Activated naive CD8-positive, alpha-beta T cell treated with anti-CD3 and anti-CD28 coated beads, Interleukin-2, amount 10 ng/mL, durations not matched to agents 7 days and 5 days (primary cell): ENCODE measurements around the gene HBZ. TPM values are rescaled to one million over a fixed set of nuclear protein-coding genes. Genes with fewer than 3 reads are reported as not detected.

Experiments
- total RNA-seq, 2 experiments: library from RNA; stranded (reverse); gene quantifications; one replicate each; pipeline ENCODE4 v1.2.3, GENCODE V29; 2021

Gene HBZ
- total RNA-seq, 2 experiments from 2014 or later, result not detected

Other genes starting within 250 kb of the HBZ start
- 10 to 100 TPM; 29.2 to 30.1 TPM for gene POLR3K, start 99.0 kb upstream of the HBZ start, total RNA-seq
- 10 to 100 TPM; 52.8 to 59.1 TPM for gene SNRNP25, start 98.8 kb upstream of the HBZ start, total RNA-seq
- gene RHBDF1, start 80.0 kb upstream of the HBZ start, total RNA-seq, result under 1 TPM in 1 of 2 experiments, not detected in 1; 0.33 TPM
- 10 to 100 TPM; 45.8 to 48.1 TPM for gene MPG, start 74.4 kb upstream of the HBZ start, total RNA-seq
- gene NPRL3, start 14.0 kb upstream of the HBZ start, total RNA-seq, result 10 to 100 TPM; 27.4 to 31.6 TPM
- gene HBM, start 13.3 kb downstream of the HBZ start, total RNA-seq, result not detected
- not detected for gene HBA2, start 20.2 kb downstream of the HBZ start, total RNA-seq
- gene HBA1, start 24.0 kb downstream of the HBZ start, total RNA-seq, result not detected
- not detected for gene HBQ1, start 27.8 kb downstream of the HBZ start, total RNA-seq
- gene LUC7L, start 76.8 kb downstream of the HBZ start, total RNA-seq, result 10 to 100 TPM; 83.8 to 86.2 TPM
- gene FAM234A, start 82.2 kb downstream of the HBZ start, total RNA-seq, result 10 to 100 TPM; 21.0 to 21.1 TPM
- not detected for gene RGS11, start 123.3 kb downstream of the HBZ start, total RNA-seq
- not detected for gene ARHGDIG, start 127.9 kb downstream of the HBZ start, total RNA-seq
- gene PDIA2, start 130.5 kb downstream of the HBZ start, total RNA-seq, result under 1 TPM in 1 of 2 experiments, not detected in 1; 0.31 TPM
- gene AXIN1, start 200.1 kb downstream of the HBZ start, total RNA-seq, result 10 to 100 TPM; 30.9 to 32.5 TPM
- gene MRPL28, start 217.9 kb downstream of the HBZ start, total RNA-seq, result 10 to 100 TPM; 64.4 to 67.5 TPM
- gene PGAP6, start 229.3 kb downstream of the HBZ start, total RNA-seq, result 10 to 100 TPM; 58.9 to 59.0 TPM
- 1 to 10 TPM; 8.2 to 8.8 TPM for gene NME4, start 244.6 kb downstream of the HBZ start, total RNA-seq
- 1 to 10 TPM; 5.6 to 7.9 TPM for gene DECR2, start 249.2 kb downstream of the HBZ start, total RNA-seq